ENCODE results near the gene YPEL3. TPM values are rescaled to one million over a fixed set of nuclear protein-coding genes. Genes with fewer than 3 reads are reported as not detected.
"Not testable (repeated sequence)": the region's sequence is repeated elsewhere in the genome, so short reads cannot be mapped to it uniquely, and the experiment has no call there.

YPEL3 gene
- total and polyA plus RNA-seq, 4 donors = 56.2 to 208 (median 93.5) TPM

DNA sequence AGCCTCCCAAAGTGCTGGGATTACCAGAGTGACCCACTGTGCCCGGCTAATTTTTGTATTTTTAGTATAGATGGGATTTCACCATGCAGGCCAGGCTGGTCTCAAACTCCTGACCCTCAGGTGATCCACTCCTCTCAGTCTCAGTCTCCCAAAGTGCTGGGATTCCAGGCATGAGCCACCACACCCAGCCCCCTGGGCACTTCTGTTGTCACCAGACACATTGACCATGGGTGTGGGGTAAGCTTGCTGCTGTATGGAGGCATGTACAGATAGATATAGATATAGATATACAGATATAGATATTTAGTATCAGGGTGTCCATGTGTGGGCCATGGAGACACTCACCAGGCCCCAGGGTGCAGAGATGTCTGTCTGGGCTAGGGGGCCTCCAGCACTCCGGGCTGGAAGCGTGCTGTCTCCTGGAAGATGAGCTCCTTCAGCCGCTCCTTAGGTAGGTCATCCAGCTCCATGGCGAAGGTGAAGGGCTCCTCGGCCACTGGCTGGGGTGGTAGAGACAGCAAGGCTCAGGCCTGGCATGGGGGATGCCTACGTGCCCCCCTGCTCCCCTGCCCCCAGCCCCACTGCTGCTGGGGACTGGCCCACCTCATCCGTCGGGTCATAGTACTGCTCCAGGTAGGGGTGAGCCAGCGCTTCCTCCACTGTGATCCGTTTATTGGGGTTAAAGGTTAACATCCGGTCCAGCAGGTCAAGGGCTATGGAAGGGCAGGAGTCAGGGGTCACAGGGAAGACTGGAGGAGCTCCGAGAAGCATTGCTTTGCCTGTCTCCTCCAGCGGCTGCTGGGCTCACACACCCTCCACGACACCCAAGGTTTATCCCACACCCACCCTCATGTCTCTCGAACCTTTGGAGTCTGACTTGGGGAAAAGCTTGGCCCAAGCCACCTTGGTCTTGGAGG, 20.5 kb upstream of the YPEL3 start:
- H3K36me3 ChIP-seq (ENCODE audit: control insufficient read depth in 4 of 4, insufficient read depth in 4 of 4, low read length in 4 of 4) = peaks cover 0 to 51% (median 34%) of the 10 kb centered on the region in 4 donors
- no peak for TF ChIP-seq CTCF (IDR thresholded peaks at IDR 0.05; ENCODE audit: control extremely low read depth, extremely low read depth)
- H3K27ac ChIP-seq (ENCODE audit: low read depth in 1 of 2, low read length in 1 of 2) = no peak overlapping the region
- WGBS, 2 donors = 92 to 97% methylated on average over 16 of the region's 16 CpGs
- H3K4me1 ChIP-seq (ENCODE audit: control insufficient read depth in 5 of 5, insufficient read depth in 5 of 5, low read length in 5 of 5) = peaks cover 0 to 7% (median 2%) of the 10 kb centered on the region in 5 donors
- no peak for DNase-seq
- ATAC-seq (ENCODE audit: insufficient read depth, low FRiP score) = no peak
- H3K9me3 ChIP-seq (ENCODE audit: control insufficient read depth in 4 of 4, insufficient read depth in 3 of 4, low read length in 3 of 4) = no peaks in the 10 kb centered on the region
- H3K27me3 ChIP-seq (ENCODE audit: control insufficient read depth in 3 of 3, insufficient read depth in 3 of 3, low read length in 2 of 3) = no peaks in the 10 kb centered on the region
- H3K4me3 ChIP-seq = no peak overlapping the region
- no peak overlapping the region for H3K9ac ChIP-seq (ENCODE audit: insufficient read depth in 1 of 2, low read length in 2 of 2)

DNA sequence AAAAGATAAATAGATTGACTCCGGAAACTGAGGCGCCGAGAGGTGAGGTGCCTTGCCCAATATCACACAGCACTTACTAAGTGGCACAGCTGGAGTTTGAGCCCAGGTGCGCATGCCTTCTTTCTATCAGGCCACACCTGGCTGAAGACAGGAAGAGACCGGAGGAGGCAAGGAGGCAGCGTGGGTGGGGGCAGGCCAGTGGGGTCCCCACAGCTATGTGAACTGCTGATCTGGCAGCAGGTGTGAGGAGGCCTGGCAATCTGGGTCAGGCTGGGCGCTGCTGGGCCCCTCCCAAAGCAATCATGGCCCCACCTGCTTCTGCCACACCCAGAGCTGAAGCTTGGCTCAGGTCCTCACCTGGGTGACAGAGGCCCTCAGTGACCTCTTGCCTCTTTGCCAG, 19.2 kb upstream of the YPEL3 start:
- Histone ChIP-seq H3K27ac (ENCODE audit: low read depth in 1 of 2, low read length in 1 of 2) (peak overlapping the region in 1 of 2 donors; percentile 32), H3K36me3 (ENCODE audit: control insufficient read depth in 4 of 4, insufficient read depth in 4 of 4, low read length in 4 of 4) (peaks cover 0 to 51% (median 32%) of the 10 kb centered on the region in 4 donors), H3K9ac (ENCODE audit: insufficient read depth in 1 of 2, low read length in 2 of 2) (no peak overlapping the region), H3K9me3 (ENCODE audit: control insufficient read depth in 4 of 4, insufficient read depth in 3 of 4, low read length in 3 of 4) (no peaks in the 10 kb centered on the region), H3K4me3 (no peak overlapping the region), H3K27me3 (ENCODE audit: control insufficient read depth in 3 of 3, insufficient read depth in 3 of 3, low read length in 2 of 3) (no peaks in the 10 kb centered on the region), H3K4me1 (ENCODE audit: control insufficient read depth in 5 of 5, insufficient read depth in 5 of 5, low read length in 5 of 5) (peaks cover 0 to 3% (median 0%) of the 10 kb centered on the region in 5 donors)
- TF ChIP-seq CTCF (IDR thresholded peaks at IDR 0.05; ENCODE audit: control extremely low read depth, extremely low read depth) = no peak
- peak; percentile 56 for ATAC-seq (ENCODE audit: insufficient read depth, low FRiP score)
- DNase-seq = no peak
- WGBS, 2 donors = 70 to 84% methylated on average over 7 of the region's 7 CpGs

GRCh38 chr16:30114833-30115232, 18.8 kb upstream of the YPEL3 start:
- H3K9me3 ChIP-seq (ENCODE audit: control insufficient read depth in 4 of 4, insufficient read depth in 3 of 4, low read length in 3 of 4); ATAC-seq (ENCODE audit: insufficient read depth, low FRiP score); DNase-seq; H3K27me3 ChIP-seq (ENCODE audit: control insufficient read depth in 3 of 3, insufficient read depth in 3 of 3, low read length in 2 of 3); H3K9ac ChIP-seq (ENCODE audit: insufficient read depth in 1 of 2, low read length in 2 of 2); H3K4me1 ChIP-seq (ENCODE audit: control insufficient read depth in 5 of 5, insufficient read depth in 5 of 5, low read length in 5 of 5); H3K4me3 ChIP-seq: not testable (repeated sequence)
- Histone ChIP-seq H3K36me3 (ENCODE audit: control insufficient read depth in 4 of 4, insufficient read depth in 4 of 4, low read length in 4 of 4) (peaks cover 0 to 49% (median 32%) of the 10 kb centered on the region in 4 donors), H3K27ac (ENCODE audit: low read depth in 1 of 2, low read length in 1 of 2) (peak overlapping the region in 1 of 2 donors; percentile 41)
- 81 to 86% methylated on average over 7 of the region's 7 CpGs for WGBS, 2 donors

- Histone ChIP-seq H3K9me3 (ENCODE audit: control insufficient read depth in 4 of 4, insufficient read depth in 3 of 4, low read length in 3 of 4) (no peaks in the 10 kb centered on the region), H3K27me3 (ENCODE audit: control insufficient read depth in 3 of 3, insufficient read depth in 3 of 3, low read length in 2 of 3) (no peaks in the 10 kb centered on the region), H3K4me1 (ENCODE audit: control insufficient read depth in 5 of 5, insufficient read depth in 5 of 5, low read length in 5 of 5) (peaks cover 0 to 3% (median 0%) of the 10 kb centered on the region in 5 donors), H3K9ac (ENCODE audit: insufficient read depth in 1 of 2, low read length in 2 of 2) (no peak overlapping the region), H3K36me3 (ENCODE audit: control insufficient read depth in 4 of 4, insufficient read depth in 4 of 4, low read length in 4 of 4) (peaks cover 0 to 51% (median 32%) of the 10 kb centered on the region in 4 donors), H3K27ac (ENCODE audit: low read depth in 1 of 2, low read length in 1 of 2) (peak overlapping the region in 1 of 2 donors; percentile 41), H3K4me3 (no peak overlapping the region)
- DNase-seq = no peak
- WGBS, 2 donors = 73 to 87% methylated on average over 8 to 11 of the region's 11 CpGs
- no peak for ATAC-seq (ENCODE audit: insufficient read depth, low FRiP score)
- no peak for TF ChIP-seq CTCF (IDR thresholded peaks at IDR 0.05; ENCODE audit: control extremely low read depth, extremely low read depth)
Observed at GRCh38 chr16:30114411-30114810, 18.4 kb upstream of the YPEL3 start.

Data from lung (tissue), 12 donors.